Thoracic aorta (tissue), 2 donors: Measurements from ENCODE around the gene RAPGEF2. TPM values are rescaled to one million over a fixed set of nuclear protein-coding genes. Genes with fewer than 3 reads are reported as not detected.

ENCODE experiments used
- ATAC-seq: fragments of 150-250 bp; one replicate; pipeline ENCODE4 v1.8.0; 2017; ENCODE audit warnings: low read depth; ENCODE audit not compliant: insufficient number of reproducible peaks, low FRiP score
- DNase-seq: peaks from one replicate; pipeline ENCODE4 v3.0.0-alpha.2; 2020; ENCODE audit warnings: low spot score
- H3K27ac ChIP-seq, 2 donors: fragments of 200-600 bp; sonication (generic); 1 replicate in 1 of 2; 2 replicates in 1 of 2; pipeline ENCODE4 v1.5.1; 2016; ENCODE audit warnings: mild to moderate bottlenecking in 2 of 2, moderate library complexity in 2 of 2
- H3K27me3 ChIP-seq: fragments of 200-600 bp; sonication (generic); replicated peaks from 2 replicates; pipeline ENCODE4 v1.6.0; 2016; ENCODE audit warnings: mild to moderate bottlenecking; ENCODE audit not compliant: insufficient read depth
- H3K36me3 ChIP-seq: fragments of 200-600 bp; sonication (generic); one replicate; pipeline ENCODE4 v1.5.1; 2016
- H3K4me1 ChIP-seq, 2 donors: fragments of 200-600 bp; sonication (generic); 1 replicate in 1 of 2; 2 replicates in 1 of 2; pipeline versions ENCODE4 v1.5.1 to v1.6.0; 2016; ENCODE audit warnings: low read depth in 2 of 2, mild to moderate bottlenecking in 1 of 2; ENCODE audit not compliant: control insufficient read depth in 1 of 2
- H3K4me3 ChIP-seq: fragments of 200-600 bp; sonication (generic); 2 replicates; pipeline ENCODE4 v1.5.1; 2016; ENCODE audit warnings: mild to moderate bottlenecking
- H3K9me3 ChIP-seq: fragments of 200-600 bp; sonication (generic); 2 replicates; pipeline ENCODE4 v1.5.1; 2016
- total RNA-seq, 2 donors: library from RNA; depleted of rRNA; stranded (reverse); fragments of >200 nt; gene quantifications; one replicate each; pipeline versions ENCODE4 v1.1.0 to v1.2.3, GENCODE V29; 2016
- TF ChIP-seq, protein P1 (sequence below): fragments of 200-600 bp; sonication (generic); IDR thresholded peaks from one replicate; pipeline ENCODE4 v1.5.1; 2019; ENCODE audit warnings: antibody characterized with exemption

Gene RAPGEF2
- total RNA-seq, 2 donors from 2014 or later: 63.0 to 63.6 TPM

DNA sequence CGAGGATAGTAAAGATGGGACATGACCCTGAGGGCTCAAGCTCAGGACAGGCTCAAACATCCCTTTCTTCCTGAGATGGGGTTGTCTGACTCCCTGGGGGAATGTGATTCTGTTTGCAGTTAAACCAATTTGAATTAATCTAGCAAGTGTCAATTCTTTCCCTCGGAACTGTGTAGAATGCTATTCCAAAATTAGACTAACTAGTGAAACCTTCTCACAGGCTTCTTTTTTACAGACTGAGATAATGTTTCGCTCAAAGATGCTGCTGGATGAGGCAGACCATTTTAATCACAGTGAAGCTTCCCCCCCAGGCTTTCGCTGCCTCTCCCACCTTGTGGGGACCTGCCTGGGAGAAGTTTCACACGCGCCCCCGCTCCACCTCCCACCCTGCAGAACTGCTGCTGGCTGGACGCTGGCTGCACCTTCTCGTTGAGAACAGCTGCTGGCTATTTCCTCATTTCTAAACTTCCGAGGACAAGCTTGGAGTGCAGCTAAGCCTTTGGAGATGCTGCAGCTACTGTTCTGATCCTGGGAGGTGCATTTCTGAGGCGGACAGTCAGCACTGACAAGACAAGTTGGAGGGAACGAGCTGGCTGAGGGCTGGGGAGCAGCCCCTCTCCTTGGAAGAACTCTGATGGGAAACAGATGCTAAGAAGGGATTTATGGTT, 297.8 kb downstream of the RAPGEF2 start:
- TF ChIP-seq, protein P1, sequence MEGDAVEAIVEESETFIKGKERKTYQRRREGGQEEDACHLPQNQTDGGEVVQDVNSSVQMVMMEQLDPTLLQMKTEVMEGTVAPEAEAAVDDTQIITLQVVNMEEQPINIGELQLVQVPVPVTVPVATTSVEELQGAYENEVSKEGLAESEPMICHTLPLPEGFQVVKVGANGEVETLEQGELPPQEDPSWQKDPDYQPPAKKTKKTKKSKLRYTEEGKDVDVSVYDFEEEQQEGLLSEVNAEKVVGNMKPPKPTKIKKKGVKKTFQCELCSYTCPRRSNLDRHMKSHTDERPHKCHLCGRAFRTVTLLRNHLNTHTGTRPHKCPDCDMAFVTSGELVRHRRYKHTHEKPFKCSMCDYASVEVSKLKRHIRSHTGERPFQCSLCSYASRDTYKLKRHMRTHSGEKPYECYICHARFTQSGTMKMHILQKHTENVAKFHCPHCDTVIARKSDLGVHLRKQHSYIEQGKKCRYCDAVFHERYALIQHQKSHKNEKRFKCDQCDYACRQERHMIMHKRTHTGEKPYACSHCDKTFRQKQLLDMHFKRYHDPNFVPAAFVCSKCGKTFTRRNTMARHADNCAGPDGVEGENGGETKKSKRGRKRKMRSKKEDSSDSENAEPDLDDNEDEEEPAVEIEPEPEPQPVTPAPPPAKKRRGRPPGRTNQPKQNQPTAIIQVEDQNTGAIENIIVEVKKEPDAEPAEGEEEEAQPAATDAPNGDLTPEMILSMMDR: no peak
- ATAC-seq (no peak), DNase-seq (no peak)
- H3K4me1 ChIP-seq: peaks cover 12 to 53% of the 10 kb centered on the region in 2 donors
- H3K27ac ChIP-seq: peak overlapping the region in 1 of 2 donors; percentile 28
- no peaks in the 10 kb centered on the region for H3K9me3 ChIP-seq
- peak overlapping the region; percentile 61 for H3K4me3 ChIP-seq
- no peaks in the 10 kb centered on the region for H3K27me3 ChIP-seq
- no peaks in the 10 kb centered on the region for H3K36me3 ChIP-seq

DNA sequence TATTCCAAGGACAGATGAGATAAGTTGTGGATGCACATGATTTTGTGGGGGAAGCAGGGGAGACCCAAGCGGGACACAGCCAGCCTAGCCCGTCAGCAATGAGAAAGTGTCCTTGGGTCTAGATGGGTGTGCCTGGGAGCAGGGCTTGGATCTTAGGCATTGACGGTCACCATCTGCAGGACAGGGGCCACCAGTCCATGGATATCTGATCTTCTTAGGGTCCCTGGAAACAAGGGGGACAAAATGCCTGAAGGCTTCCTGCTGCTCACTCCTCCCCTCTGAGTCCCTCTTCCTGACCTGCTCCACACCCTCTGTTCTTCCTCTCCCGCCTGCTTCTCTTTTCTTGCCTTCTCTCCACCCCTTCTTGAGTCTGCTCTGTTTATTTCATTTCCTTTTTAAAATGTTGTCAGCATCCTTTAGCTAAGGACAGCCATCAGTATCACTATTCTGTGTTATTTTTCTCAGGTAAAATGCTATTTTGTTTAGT, 298.4 kb downstream of the RAPGEF2 start:
- peak overlapping the region in 1 of 2 donors; percentile 28 for H3K27ac ChIP-seq
- ATAC-seq (no peak), DNase-seq (no peak)
- H3K9me3 ChIP-seq: no peaks in the 10 kb centered on the region
- peaks cover 12 to 48% of the 10 kb centered on the region in 2 donors for H3K4me1 ChIP-seq
- H3K4me3 ChIP-seq: peak overlapping the region; percentile 61
- no peaks in the 10 kb centered on the region for H3K27me3 ChIP-seq
- TF ChIP-seq, protein P1: no peak
- no peaks in the 10 kb centered on the region for H3K36me3 ChIP-seq

DNA sequence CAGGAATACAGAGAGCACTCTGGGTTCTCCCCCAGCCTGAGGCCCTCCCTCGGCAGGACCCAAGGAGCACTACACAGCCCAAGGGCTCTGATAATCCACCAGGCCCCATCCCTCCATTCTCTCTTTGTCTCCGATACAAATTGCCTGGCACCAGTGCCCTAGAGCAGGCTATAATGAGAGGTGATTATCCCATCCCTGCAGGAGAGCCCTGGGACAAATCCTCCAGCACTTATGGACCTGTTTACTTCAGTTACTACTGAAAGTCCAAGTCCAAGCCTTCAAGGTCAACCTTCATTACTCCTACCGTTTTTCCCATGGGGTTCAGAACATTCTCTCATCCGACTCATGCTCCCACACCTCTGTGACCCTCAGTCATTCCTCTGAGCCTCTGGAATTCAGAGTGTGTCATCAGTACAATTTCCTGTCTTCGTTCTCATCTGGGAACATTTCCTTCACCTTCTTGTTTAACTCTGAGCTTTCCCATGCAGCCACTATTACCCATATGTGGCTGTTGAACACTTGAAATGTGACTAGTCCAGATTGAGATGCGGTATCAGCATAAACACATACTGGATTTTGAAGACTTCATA, 299.0 kb downstream of the RAPGEF2 start:
- no peak for ATAC-seq
- no peaks in the 10 kb centered on the region for H3K36me3 ChIP-seq
- H3K4me3 ChIP-seq: no peak overlapping the region
- DNase-seq: no peak
- no peaks in the 10 kb centered on the region for H3K27me3 ChIP-seq
- TF ChIP-seq, protein P1: no peak
- H3K27ac ChIP-seq: no peak overlapping the region
- H3K4me1 ChIP-seq: peaks cover 12 to 44% of the 10 kb centered on the region in 2 donors
- H3K9me3 ChIP-seq: no peaks in the 10 kb centered on the region
